HepG2 (cell line): ENCODE data around the gene TREH. TPM values are rescaled to one million over a fixed set of nuclear protein-coding genes. Genes with fewer than 3 reads are reported as not detected.
A peak's percentile ranks its signal among the peaks of the same experiment; 100 is the strongest.

Experiments used
- CENPT ChIP-seq: sonication (generic); formaldehyde crosslinking; IDR thresholded peaks from 2 replicates; pipeline ENCODE4 v1.8.0; 2022; ENCODE audit warnings: low read depth, mild to moderate bottlenecking, moderate library complexity, missing genetic modification reagents
- CHD2 ChIP-seq: IDR thresholded peaks from 2 replicates; pipeline ENCODE4 v1.6.1; 2011; ENCODE audit warnings: low read depth, low read length, improper control_type of control experiment
- NR2F6 ChIP-seq, 2 experiments: IDR thresholded peaks; 2 replicates each; pipeline ENCODE4 v1.6.1; 2016; ENCODE audit warnings: antibody characterized with exemption in 1 of 2, mild to moderate bottlenecking in 1 of 2
- PRMT3 ChIP-seq: sonication (generic); formaldehyde crosslinking; IDR thresholded peaks from 2 replicates; pipeline ENCODE4 v1.8.1; 2022; ENCODE audit warnings: low read depth, mild to moderate bottlenecking, moderate library complexity, missing genetic modification reagents, borderline replicate concordance
- SNAPC2 ChIP-seq: sonication (generic); formaldehyde crosslinking; IDR thresholded peaks from 2 replicates; pipeline ENCODE4 v1.8.1; 2022; ENCODE audit warnings: mild to moderate bottlenecking, missing genetic modification reagents
- SOX5 ChIP-seq: IDR thresholded peaks from 2 replicates; pipeline ENCODE4 v1.6.1; 2016; ENCODE audit warnings: borderline replicate concordance
- TCF7L2 ChIP-seq: IDR thresholded peaks from 2 replicates; pipeline ENCODE4 v1.6.1; 2011; ENCODE audit warnings: mild to moderate bottlenecking, low read depth, low read length, moderate library complexity
- ZNF337 ChIP-seq: sonication (generic); formaldehyde crosslinking; IDR thresholded peaks from 2 replicates; pipeline ENCODE4 v1.5.1; 2020; ENCODE audit warnings: missing genetic modification reagents, low read depth, mild to moderate bottlenecking, borderline replicate concordance
- ZNF629 ChIP-seq: sonication (generic); formaldehyde crosslinking; conservative IDR thresholded peaks from 2 replicates; pipeline ENCODE4 v1.5.0; 2020; ENCODE audit warnings: missing genetic modification reagents
- ZNF746 ChIP-seq: sonication (generic); formaldehyde crosslinking; IDR thresholded peaks from 2 replicates; pipeline ENCODE4 v1.8.0; 2022; ENCODE audit warnings: mild to moderate bottlenecking, missing genetic modification reagents
- polyA plus RNA-seq, 8 experiments: library from polyadenylated mRNA; depleted of rRNA in 3 of 8; stranded (reverse) in 7 of 8; unstranded in 1 of 8; fragments of >200 nt; fragmentation: Illumina TruSeq in 4 of 8; extraction: Trizol in 4 of 8; gene quantifications; 2 replicates each; pipeline versions ENCODE4 v1.2.1 to v1.2.3, GENCODE V29; 2011 to 2016; ENCODE audit warnings: low read depth in 4 of 8, missing spikeins in 1 of 8, mixed read lengths in 1 of 8; ENCODE audit not compliant: insufficient read depth in 1 of 8
- total RNA-seq, 5 experiments: library from RNA; depleted of rRNA; stranded (reverse); fragments of >200 nt; fragmentation: Illumina TruSeq; extraction: Trizol; gene quantifications; 2 replicates each; pipeline ENCODE4 v1.2.3, GENCODE V29; 2016; ENCODE audit warnings: low read depth in 1 of 5
- TF ChIP-seq, protein P1 (sequence below): sonication (generic); formaldehyde crosslinking; IDR thresholded peaks from 2 replicates; pipeline ENCODE4 v1.4.0; 2020; ENCODE audit warnings: missing genetic modification reagents, borderline replicate concordance
- TF ChIP-seq, protein P2 (sequence below): IDR thresholded peaks from 2 replicates; pipeline ENCODE4 v1.4.0; 2020; ENCODE audit warnings: mild to moderate bottlenecking, missing genetic modification reagents
- TF ChIP-seq, protein P3 (sequence below): sonication (generic); formaldehyde crosslinking; IDR thresholded peaks from 2 replicates; pipeline ENCODE4 v1.5.0; 2020; ENCODE audit warnings: mild to moderate bottlenecking, missing genetic modification reagents, borderline replicate concordance
- TF ChIP-seq, protein P4 (sequence below): sonication (generic); formaldehyde crosslinking; IDR thresholded peaks from 2 replicates; pipeline ENCODE4 v1.8.0; 2022; ENCODE audit warnings: mild to moderate bottlenecking, missing genetic modification reagents, borderline replicate concordance

TREH gene
- total and polyA plus RNA-seq, 2 of the 13 experiments (the other 11 are each of a cell fraction or from before 2014, with no cell fraction given): 0.53 to 0.86 TPM

DNA sequence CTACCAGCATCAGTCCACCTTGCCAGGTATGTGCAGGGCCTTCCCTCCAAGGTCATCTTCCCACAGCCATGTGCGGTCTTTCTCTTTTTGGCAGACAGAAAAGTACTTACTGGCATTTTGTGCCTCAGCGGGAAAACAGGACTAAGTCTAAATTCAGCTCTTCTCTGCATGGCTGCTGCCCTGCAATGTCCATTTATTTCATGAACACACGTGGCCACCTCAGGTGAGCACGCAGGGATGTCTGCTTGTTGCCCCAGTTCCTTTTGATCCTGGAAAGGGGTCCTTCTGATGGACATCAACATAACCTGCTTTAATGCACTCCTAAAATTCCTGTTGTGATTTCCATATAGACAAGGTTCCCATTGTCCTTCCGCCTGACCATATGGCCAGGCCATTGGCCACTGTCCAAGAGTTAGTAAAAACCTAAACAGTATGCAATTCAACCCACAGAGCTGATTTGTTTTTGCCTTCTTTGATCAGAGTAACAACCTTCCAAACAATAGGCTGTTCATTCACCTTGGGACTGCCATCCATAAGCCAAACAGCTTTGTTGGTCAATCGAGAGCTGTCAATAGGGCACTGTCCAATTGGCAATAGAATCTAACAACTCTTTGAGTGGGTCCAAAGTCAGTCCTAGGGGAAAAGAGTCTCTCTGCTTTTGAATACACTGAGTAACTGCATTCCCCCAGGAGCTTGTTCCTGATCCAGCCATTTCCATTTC, 5.9 kb downstream of the TREH start (continued):
- TF ChIP-seq, protein P1, sequence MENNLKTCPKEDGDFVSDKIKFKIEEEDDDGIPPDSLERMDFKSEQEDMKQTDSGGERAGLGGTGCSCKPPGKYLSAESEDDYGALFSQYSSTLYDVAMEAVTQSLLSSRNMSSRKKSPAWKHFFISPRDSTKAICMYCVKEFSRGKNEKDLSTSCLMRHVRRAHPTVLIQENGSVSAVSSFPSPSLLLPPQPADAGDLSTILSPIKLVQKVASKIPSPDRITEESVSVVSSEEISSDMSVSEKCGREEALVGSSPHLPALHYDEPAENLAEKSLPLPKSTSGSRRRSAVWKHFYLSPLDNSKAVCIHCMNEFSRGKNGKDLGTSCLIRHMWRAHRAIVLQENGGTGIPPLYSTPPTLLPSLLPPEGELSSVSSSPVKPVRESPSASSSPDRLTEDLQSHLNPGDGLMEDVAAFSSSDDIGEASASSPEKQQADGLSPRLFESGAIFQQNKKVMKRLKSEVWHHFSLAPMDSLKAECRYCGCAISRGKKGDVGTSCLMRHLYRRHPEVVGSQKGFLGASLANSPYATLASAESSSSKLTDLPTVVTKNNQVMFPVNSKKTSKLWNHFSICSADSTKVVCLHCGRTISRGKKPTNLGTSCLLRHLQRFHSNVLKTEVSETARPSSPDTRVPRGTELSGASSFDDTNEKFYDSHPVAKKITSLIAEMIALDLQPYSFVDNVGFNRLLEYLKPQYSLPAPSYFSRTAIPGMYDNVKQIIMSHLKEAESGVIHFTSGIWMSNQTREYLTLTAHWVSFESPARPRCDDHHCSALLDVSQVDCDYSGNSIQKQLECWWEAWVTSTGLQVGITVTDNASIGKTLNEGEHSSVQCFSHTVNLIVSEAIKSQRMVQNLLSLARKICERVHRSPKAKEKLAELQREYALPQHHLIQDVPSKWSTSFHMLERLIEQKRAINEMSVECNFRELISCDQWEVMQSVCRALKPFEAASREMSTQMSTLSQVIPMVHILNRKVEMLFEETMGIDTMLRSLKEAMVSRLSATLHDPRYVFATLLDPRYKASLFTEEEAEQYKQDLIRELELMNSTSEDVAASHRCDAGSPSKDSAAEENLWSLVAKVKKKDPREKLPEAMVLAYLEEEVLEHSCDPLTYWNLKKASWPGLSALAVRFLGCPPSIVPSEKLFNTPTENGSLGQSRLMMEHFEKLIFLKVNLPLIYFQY (CRISPR knock-in tag): 0 out of 2 replicates have a peak, but pooled peaks have one; percentile 43
- TF ChIP-seq, protein P2, sequence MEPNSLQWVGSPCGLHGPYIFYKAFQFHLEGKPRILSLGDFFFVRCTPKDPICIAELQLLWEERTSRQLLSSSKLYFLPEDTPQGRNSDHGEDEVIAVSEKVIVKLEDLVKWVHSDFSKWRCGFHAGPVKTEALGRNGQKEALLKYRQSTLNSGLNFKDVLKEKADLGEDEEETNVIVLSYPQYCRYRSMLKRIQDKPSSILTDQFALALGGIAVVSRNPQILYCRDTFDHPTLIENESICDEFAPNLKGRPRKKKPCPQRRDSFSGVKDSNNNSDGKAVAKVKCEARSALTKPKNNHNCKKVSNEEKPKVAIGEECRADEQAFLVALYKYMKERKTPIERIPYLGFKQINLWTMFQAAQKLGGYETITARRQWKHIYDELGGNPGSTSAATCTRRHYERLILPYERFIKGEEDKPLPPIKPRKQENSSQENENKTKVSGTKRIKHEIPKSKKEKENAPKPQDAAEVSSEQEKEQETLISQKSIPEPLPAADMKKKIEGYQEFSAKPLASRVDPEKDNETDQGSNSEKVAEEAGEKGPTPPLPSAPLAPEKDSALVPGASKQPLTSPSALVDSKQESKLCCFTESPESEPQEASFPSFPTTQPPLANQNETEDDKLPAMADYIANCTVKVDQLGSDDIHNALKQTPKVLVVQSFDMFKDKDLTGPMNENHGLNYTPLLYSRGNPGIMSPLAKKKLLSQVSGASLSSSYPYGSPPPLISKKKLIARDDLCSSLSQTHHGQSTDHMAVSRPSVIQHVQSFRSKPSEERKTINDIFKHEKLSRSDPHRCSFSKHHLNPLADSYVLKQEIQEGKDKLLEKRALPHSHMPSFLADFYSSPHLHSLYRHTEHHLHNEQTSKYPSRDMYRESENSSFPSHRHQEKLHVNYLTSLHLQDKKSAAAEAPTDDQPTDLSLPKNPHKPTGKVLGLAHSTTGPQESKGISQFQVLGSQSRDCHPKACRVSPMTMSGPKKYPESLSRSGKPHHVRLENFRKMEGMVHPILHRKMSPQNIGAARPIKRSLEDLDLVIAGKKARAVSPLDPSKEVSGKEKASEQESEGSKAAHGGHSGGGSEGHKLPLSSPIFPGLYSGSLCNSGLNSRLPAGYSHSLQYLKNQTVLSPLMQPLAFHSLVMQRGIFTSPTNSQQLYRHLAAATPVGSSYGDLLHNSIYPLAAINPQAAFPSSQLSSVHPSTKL: peak; percentile 83
- TF ChIP-seq ZNF337 (CRISPR knock-in tag): 0 out of 2 replicates have a peak, but pooled peaks have one; percentile 35
- no peak for TF ChIP-seq PRMT3 (CRISPR knock-in tag)
- peak; percentile 85 for TF ChIP-seq NR2F6 (IDR thresholded peaks at IDR 0.05)
- peak; percentile 49; the same call in 1 of the 2 replicates for TF ChIP-seq NR2F6 (CRISPR knock-in tag; IDR thresholded peaks at IDR 0.05)
- TF ChIP-seq CENPT (CRISPR knock-in tag): no peak
- no peak for TF ChIP-seq CHD2
- no peak for TF ChIP-seq ZNF746
- TF ChIP-seq, protein P3, sequence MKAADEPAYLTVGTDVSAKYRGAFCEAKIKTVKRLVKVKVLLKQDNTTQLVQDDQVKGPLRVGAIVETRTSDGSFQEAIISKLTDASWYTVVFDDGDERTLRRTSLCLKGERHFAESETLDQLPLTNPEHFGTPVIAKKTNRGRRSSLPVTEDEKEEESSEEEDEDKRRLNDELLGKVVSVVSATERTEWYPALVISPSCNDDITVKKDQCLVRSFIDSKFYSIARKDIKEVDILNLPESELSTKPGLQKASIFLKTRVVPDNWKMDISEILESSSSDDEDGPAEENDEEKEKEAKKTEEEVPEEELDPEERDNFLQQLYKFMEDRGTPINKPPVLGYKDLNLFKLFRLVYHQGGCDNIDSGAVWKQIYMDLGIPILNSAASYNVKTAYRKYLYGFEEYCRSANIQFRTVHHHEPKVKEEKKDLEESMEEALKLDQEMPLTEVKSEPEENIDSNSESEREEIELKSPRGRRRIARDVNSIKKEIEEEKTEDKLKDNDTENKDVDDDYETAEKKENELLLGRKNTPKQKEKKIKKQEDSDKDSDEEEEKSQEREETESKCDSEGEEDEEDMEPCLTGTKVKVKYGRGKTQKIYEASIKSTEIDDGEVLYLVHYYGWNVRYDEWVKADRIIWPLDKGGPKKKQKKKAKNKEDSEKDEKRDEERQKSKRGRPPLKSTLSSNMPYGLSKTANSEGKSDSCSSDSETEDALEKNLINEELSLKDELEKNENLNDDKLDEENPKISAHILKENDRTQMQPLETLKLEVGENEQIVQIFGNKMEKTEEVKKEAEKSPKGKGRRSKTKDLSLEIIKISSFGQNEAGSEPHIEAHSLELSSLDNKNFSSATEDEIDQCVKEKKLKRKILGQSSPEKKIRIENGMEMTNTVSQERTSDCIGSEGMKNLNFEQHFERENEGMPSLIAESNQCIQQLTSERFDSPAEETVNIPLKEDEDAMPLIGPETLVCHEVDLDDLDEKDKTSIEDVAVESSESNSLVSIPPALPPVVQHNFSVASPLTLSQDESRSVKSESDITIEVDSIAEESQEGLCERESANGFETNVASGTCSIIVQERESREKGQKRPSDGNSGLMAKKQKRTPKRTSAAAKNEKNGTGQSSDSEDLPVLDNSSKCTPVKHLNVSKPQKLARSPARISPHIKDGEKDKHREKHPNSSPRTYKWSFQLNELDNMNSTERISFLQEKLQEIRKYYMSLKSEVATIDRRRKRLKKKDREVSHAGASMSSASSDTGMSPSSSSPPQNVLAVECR (CRISPR knock-in tag): peak; percentile 36; the same call in 1 of the 2 replicates
- TF ChIP-seq, protein P4, sequence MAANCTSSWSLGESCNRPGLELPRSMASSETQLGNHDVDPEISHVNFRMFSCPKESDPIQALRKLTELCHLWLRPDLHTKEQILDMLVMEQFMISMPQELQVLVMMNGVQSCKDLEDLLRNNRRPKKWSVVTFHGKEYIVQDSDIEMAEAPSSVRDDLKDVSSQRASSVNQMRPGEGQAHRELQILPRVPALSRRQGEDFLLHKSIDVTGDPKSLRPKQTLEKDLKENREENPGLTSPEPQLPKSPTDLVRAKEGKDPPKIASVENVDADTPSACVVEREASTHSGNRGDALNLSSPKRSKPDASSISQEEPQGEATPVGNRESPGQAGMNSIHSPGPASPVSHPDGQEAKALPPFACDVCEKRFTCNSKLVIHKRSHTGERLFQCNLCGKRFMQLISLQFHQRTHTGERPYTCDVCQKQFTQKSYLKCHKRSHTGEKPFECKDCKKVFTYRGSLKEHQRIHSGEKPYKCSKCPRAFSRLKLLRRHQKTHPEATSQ: peak; percentile 72; the same call in 1 of the 2 replicates
- TF ChIP-seq SNAPC2: peak; percentile 83; the same call in 1 of the 2 replicates
- peak; percentile 76 for TF ChIP-seq TCF7L2
- peak; percentile 100 for TF ChIP-seq SOX5 (CRISPR knock-in tag)
- TF ChIP-seq ZNF629 (CRISPR knock-in tag): 0 out of 2 replicates have a peak, but pooled peaks have one; percentile 9
